Fibroblast of the conjunctiva (primary cell): ENCODE data around the gene CALR.
A peak's percentile ranks its signal among the peaks of the same experiment; 100 is the strongest.

Source experiments
- DNase-seq: peaks from one replicate; pipeline ENCODE4 v3.0.0-alpha.2; 2010; ENCODE audit warnings: low read depth

Gene CALR

GRCh38 chr19:12979974-12980373 is 41.6 kb downstream of the CALR start:
- DNase-seq = no peak

- DNase-seq = no peak
Observed at GRCh38 chr19:12982648-12983047, 44.2 kb downstream of the CALR start.

- no peak for DNase-seq
Observed at GRCh38 chr19:12983091-12983490, 44.7 kb downstream of the CALR start.

GRCh38 chr19:12983542-12984142 is 45.2 kb downstream of the CALR start:
- peak; percentile 47 for DNase-seq

GRCh38 chr19:12984143-12984627 is 45.8 kb downstream of the CALR start:
- DNase-seq = no peak

DNA sequence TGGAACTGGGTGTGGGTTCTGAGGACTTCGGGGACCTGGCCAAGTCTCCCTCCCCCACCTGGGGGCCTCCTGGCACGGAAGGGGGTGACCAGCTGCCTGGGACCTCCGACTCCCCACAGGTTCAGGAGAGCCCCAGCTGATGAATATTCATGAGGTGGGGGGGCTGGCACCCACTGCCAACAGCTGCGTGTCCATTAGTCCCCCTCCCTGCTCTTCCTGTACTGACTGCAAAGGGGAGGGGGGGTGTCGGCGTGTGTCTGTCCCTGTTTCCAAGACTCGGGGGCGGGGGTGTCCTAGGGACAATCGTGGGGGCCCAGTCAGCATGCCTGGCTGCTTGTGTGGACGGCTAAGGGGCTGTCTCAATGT is 46.3 kb downstream of the CALR start:
- no peak for DNase-seq

DNA sequence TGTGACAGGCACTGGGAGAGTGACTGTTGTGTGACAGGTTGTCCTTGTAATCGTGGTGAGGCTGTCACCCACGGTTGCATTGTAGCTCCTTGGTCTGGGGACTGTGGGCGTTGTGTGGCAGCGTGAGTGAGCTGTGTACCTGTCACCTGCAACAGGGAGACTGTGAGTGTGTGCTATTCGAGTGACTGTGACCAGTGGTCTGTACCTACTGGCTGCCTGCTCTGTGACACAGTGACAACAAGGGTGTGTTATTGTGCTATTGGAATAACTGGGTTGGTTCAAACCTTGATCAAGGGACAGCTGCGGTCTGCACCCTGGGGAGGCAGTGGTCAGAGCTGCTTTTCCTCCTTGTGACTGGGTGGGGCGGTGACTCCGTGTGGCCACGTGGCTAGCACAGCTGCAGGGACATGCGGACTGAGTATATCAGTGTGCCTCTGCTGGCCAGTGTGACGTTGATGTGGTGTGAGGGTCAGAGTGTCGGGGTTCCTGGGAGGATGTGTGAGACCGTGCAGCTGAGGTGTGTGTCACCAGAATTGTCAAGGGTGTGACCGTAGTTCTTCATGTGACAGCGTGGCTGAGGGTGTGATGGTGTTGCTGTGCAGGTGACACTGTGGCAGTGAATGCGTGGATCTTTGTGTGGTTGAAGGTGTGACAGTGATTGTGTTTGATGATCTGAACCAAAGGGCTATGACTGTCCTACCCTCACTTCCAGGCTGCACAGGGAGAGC is 46.8 kb downstream of the CALR start:
- no peak for DNase-seq

DNA sequence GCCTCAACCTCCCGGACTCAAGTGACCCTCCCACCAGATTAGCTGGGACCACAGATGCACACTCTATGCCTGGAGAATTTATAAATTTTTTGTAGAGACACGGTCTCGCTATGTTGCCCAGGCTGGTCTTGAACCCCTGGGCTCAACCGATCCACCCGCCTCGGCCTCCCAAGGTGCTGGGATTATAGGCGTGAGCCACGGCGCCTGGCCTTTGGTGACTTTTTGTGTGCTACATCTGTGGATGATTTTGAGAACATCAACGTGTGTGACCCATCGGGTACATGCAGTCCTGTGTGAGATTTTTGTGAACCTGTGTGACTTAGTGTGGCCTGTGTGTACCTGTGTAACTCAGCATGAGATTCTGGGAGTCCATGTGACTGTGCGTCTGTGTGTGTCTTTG is 48.3 kb downstream of the CALR start:
- DNase-seq = no peak

- DNase-seq = no peak
Observed at GRCh38 chr19:12987190-12987589, 48.8 kb downstream of the CALR start.

DNA sequence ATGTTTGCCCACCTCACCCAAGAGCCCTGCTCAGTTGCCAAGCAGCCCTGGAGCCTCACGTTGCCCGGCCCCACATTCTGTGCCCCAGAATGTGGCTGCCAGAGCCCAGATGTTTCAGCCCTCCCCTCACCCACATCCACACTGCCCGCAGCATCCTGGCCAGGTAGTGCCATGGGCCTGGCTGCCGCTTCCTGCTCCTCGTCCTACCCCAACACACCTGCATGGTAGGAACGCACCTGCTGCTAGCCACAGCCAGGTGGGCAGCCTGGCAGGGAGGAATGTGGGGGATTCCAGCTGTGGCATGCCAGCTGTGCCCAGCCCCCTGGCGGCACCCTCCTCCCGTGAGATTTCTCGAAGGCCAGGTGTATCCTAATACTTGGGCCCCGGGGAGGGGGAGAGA is 49.4 kb downstream of the CALR start:
- no peak for DNase-seq

DNA sequence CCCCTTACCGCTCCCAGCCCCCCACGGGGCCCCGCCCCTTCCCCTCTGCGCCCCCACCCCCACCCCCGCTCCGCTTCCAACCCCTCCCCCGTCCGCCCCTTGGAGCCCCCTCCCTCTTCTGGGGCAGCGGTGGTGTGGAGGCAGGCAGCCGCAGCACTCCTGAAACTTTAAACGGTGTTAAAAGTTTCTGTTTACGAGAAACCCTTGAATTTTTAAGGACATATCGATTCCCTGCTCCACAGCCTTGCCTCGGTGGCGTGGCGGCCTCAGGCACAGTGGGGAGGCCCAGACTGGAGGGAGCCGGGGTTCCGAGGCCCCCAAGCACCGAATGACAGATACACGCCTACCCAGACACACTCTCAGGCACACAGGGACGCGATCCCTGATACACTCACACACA is 52.0 kb downstream of the CALR start:
- no peak for DNase-seq

- DNase-seq = no peak
Observed at GRCh38 chr19:12990853-12991252, 52.4 kb downstream of the CALR start.

- no peak for DNase-seq
Observed at GRCh38 chr19:12991296-12991695, 52.9 kb downstream of the CALR start.

- no peak for DNase-seq
Observed at GRCh38 chr19:12992729-12993128, 54.3 kb downstream of the CALR start.

GRCh38 chr19:12993562-12993961 is 55.2 kb downstream of the CALR start:
- DNase-seq = no peak
